NCI-H510A (cell line): Measurements from ENCODE around the gene FN1.

Source experiments
- DNase-seq: peaks from one replicate; lab custom pipeline; 2025; lab: John Stamatoyannopoulos, UW

Gene FN1

DNA sequence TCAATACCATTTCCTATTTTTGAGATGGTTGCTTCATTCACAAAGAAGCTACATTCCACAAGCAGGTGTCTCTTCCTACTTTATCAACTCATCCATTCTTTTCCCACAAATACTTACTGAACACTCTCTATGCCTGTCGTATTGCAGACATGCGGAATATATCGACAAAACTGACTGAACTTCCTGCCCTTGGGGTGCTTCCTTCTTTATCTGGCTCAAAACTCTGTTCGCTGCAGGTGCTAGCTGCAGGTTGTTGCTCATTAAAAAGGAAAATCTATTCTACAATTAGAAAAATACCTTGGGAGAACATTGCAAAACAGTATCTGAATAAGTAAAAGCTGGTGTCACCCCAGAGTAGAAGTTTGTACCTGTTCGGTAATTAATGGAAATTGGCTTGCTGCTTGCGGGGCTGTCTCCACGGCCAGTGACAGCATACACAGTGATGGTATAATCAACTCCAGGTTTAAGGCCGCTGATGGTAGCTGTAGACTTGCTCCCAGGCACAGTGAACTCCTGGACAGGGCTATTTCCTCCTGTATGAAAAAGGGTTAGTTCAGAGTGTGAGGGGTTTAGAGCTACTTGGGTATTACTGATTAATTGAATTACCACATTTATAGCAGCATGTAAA lies 52.1 kb downstream of the FN1 start:
- no peak for DNase-seq

DNA sequence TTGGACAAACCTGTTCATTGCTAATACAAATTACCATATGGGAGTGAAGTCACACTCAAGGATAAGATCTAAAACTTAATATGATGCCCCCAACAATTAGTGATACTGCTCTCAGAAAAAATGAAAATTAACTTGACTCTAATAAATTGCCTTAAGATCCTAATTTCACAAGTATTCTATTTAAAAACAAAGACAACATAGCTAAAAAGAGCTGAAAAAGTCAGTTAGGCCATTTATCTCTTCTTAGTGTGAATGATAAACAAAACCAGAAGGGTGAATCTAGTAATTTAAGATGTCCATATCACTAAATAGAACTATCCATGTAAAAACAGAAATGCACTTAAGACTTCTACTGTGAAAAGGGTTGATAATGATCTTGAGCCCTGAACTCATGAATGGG lies 53.4 kb downstream of the FN1 start:
- no peak for DNase-seq

DNA sequence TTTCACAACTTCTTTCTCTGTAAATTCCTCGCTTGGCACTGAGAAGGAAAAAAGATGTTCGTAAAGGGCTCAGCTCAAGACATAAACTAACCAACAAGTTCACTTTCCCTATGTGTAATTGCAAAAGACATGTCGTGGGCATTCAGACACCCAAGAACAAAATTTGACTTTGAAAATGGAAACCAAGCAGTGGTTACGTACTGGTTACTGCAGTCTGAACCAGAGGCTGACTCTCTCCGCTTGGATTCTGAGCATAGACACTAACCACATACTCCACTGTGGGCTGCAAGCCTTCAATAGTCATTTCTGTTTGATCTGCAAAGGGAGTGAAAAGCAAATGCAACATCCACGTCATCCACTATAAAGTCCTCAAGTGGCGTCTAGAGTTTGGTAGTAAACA lies 53.9 kb downstream of the FN1 start:
- DNase-seq, result no peak

DNA sequence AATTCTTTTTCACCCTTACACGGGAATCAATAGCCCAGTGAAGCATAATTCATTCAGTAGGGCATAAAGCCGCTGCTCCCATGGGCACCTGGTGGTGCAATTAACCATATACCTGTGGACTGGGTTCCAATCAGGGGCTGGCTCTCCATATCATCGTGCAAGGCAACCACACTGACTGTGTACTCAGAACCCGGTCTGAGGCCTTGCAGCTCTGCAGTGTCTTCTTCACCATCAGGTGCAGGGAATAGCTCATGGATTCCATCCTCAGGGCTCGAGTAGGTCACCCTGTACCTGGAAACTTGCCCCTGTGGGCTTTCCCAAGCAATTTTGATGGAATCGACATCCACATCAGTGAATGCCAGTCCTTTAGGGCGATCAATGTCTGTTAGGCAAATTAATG lies 55.2 kb downstream of the FN1 start:
- no peak for DNase-seq

DNA sequence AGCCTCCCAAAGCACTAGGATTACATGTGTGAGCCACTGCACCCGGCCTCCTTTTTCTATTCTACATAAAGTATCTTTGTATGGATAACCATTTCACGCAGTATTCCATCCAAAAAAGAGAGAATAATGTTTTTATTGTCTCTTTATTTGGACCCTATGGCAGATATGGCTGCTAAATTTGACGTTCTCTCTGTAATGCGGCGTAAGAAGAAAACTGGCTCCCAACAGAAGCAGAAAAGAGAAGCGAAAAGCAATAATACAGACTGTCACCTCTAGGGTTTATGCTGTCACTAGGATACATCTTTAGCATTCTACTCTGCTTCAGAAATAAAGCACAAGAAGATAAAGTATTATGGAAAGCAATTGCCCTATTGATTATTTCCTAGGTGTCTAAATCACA lies 55.9 kb downstream of the FN1 start:
- DNase-seq, result no peak

DNA sequence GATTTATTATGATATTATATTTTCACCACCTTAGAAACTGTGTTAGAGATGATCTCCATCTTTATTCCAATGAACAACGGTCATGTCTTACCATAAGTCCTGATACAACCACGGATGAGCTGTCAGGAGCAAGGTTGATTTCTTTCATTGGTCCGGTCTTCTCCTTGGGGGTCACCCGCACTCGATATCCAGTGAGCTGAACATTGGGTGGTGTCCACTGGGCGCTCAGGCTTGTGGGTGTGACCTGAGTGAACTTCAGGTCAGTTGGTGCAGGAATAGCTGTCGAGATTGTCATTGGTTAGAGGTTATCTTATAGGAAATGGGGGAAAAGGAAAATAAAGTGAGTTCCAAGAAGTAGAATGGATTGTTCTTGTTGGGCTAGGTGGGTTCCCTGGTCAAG lies 56.8 kb downstream of the FN1 start:
- DNase-seq, result no peak

DNA sequence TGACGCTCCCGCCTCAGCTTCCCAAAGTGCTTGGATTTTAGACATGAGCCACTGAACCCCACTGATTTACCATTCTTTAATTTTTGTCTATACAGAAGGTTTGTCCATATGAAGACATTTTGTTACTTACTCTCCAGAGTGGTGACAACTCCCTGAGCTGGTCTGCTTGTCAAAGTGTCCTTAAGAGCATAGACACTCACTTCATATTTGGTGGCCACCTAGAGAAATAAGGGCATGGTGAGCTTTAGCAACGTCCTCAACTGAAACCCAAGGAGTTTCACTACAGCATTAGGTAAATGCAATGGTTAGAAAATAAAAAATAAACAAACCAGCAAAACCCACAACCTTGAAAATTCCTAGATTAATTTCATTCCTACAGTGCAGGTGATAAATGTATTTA lies 57.8 kb downstream of the FN1 start:
- no peak for DNase-seq

DNA sequence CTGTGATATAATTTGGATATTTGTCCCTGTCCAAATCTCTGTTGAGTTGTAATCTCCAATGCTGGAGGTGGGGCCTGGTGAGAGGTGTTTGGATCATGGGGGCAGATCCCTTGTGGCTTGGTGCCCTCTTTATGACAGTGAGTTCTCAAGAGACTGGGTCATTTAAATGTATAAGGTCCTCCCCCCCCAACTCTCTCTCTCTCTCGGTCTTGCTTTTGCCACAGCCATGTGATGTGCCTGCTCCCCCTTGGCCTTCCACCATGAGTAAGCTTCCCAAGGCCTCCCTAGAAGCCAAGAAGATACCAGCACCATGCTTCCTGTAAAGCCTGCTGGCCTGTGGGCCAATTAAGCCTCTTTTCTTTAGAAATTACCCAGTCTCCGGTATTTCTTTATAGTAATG lies 58.6 kb downstream of the FN1 start:
- DNase-seq, result no peak

DNA sequence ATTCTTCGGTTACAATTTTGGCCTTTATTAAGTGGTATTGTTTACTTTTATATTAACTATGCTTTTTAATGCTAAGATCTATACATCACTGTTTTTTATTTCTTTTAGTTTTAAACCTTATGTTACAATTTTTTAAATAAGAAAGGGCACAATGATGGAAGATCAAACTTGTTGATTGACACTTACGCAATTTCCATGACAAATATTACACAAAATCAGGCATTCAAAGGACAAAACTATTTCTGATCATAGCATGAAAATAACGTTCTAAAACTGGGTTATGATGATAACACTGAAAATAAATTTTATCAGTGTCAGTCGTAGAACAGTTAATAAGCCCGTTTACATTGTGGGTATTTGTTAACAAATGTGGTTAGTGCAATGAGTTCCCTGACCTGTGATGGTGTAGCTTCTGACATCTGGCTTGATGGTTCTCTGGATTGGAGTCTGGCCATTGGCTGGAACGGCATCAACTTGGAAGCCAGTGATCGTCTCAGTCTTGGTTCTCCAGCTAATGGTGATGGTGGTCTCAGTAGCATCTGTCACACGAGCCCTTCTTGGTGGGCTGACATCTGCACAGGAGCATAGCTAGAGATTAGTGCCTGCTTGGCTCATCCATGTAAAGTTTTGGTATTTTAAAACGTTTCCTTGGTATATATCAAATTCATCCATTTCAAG lies 59.6 kb downstream of the FN1 start:
- no peak for DNase-seq

DNA sequence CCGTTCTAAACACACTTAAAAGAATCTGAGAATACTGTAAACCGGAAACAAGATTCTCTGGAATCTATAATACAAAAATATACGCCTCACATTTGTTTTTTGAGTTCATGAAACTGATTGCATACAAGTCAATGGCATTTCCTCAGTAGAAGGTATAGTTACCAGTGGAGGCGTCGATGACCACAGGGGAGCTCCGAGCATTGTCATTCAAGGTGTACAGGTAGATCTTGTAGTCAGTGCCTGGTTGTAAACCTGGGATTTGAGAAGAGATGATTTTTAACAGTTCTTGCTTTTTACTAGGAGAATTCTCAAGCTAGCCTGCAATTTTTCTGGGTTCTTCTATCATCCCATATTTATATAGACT lies 60.4 kb downstream of the FN1 start:
- DNase-seq, result no peak

DNA sequence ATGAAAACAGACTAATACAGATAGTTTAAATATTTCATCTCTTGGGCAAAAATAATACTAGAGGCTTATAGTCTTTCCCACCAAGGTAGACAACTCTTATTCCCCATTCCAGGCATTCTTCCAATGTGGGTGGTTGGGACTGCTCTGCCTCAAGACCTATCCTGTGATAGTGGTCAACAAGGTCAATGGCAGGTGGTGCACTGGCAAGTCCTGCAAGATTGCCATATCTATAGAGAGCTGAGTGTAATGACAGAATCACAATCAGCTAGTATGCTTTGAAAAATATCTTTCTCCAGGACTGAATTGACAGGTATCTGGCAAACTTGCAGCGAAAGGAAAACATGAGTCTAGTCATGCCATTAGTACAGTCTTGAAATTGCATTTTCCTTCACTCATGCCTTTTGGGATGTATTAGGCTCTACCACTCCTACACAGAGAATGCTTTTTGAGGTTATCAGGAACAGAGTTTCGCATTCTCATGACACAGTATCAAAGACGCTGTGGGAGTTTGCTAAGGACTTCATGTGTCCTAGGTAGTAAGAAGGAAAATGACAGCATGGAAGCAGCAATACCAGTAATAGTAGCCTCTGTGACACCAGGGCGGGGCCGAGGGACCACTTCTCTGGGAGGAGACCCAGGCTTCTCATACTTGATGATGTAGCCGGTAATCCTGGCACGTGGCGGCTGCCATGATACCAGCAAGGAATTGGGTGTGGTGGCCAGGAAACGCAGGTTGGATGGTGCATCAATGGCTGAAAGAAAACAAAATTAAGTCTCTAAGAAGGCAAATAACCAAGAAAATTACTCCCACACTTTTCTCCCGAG lies 61.0 kb downstream of the FN1 start:
- DNase-seq, result no peak

DNA sequence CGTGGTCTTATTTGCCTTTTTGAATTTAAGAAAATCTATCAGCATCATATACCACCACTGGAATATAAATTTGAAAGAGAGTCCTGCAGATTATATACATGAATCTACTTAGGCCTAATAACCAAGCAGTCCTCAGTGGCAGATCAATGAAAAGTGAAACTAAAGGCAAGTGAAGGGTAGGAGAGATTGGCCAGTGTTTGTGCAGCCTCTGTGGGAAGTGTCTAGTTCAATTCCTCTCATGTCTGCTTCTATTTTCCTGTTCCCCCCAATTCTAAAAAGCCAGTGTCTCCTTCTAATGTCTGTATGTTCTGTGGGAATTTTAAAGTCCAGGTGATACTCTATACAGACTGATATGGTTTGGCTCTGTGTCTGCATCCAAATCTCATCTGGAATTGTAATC lies 61.9 kb downstream of the FN1 start:
- no peak for DNase-seq

DNA sequence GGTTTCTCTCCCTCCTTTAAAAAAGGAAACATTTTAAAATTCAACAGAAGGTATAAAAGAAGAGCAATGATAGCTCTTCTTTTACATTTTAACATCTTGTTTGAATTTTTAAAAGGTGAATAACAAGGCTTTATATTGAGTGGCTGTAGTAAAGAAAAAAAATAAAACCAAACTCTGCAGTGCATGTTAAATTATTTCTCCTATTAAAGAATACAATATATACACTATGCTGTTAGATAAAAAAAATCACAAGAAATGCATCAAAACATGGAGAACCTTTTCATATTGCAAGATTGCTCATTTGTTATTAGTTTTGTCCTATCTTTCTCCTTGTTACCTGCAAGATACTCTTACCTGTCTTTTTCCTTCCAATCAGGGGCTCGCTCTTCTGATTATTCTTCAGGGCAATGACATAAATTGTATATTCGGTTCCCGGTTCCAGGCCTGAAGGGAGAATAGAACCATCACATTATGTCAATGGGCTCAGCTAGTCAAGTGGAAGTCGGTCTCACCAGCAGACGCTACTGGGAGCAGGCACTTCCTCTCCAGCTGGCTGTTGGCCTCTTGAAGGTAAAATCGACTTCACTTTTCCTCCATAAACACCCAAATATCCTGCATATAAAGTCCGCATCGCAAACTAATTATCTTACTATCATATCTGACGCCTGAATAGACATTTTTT lies 62.8 kb downstream of the FN1 start:
- no peak for DNase-seq

DNA sequence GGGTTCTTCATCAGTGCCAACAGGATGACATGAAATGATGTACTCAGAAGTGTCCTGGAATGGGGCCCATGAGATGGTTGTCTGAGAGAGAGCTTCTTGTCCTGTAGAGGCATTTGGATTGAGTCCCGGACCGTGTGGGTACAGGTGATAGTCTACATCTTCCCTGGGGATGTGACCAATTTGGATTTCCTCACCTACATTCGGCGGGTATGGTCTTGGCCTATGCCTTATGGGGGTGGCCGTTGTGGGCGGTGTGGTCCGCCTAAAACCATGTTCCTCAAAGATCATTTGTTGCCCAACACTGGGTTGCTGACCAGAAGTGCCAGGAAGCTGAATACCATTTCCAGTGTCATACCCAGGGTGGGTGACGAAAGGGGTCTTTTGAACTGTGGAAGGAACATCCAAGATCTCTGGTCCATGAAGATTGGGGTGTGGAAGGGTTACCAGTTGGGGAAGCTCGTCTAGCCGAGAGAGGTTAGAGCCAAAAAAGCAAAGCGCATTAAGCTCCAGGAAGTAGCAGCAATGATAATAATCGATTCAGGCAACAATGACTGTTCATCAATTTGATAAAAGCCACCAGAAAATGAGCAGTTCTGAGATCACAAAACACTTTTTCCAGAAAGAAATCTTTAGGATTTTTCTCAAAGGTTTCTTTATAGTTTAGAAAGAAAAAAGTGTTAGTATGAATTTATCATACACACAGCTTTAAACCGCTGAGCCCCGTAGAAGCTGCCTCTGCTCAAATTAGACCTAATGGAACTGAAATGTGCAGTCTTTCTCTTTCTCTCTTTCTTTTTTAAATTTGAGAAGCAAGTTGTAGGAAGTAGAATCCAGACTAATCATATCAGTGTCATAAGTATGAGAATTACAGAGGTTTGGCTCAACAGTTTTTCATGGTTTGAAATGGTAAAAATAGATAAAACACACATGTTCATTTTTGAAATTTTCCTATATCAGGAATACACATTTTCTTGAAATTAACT lies 63.7 kb downstream of the FN1 start:
- no peak for DNase-seq

DNA sequence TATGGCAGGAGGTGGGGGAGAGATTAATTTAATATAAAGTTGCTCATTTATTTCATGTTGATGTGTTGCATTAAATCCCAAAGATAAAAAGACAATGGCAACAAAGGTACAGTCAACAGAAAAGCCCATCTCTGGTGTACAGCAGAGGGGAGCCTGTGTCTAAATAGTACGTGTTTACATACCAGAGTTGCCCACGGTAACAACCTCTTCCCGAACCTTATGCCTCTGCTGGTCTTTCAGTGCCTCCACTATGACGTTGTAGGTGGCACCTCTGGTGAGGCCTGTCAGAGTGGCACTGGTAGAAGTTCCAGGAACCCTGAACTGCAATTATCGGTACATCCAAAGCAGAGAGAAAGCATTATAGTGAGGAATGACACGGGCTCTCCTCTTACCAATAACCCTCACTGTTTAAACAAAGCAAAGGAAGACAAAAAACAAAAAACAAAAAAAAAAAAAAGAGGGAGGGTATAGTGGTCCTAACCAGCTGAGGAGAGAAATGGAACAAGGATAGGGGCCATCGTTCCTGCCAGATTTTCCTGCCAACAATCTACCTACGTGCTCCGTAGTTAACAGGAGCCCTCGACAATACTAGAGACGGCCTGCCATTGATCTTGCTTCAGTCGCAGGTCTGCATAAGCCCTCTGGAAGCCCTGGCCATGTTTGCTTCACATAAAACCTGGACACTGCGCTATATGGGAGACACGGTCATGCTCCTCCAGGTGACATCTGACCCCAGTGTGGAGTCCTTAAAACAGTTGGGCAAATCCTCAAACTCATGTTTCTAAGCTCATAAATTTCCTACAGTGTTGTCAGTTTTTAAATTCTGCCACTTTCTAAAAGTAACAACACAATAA lies 65.5 kb downstream of the FN1 start:
- no peak for DNase-seq

DNA sequence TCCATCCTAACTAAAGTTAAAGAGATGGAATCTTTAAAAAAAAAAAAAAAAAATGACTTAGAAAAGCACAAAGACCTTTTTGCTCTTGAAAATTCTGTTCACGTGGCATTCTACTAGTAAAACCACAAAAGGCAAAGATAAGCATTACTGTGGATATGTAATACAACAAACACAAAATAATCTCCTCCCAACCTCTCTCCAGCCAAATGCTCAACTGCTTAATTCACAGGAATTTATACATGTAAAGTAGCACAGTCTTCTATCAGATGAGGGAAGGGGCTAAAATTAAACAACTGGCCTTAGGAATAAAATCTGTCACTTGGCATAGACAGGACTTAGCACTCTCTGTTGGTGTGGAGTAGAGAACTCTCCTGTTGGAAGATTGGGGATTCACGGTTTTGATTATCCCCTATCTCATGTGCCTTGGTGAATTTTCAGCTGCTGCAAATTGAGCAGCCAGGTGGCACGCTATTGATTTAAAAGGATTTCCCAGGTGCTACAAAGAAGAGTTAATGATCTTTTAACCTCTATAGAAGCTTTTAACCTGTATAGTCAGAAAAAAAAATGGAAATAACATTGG lies 66.6 kb downstream of the FN1 start:
- DNase-seq, result no peak

DNA sequence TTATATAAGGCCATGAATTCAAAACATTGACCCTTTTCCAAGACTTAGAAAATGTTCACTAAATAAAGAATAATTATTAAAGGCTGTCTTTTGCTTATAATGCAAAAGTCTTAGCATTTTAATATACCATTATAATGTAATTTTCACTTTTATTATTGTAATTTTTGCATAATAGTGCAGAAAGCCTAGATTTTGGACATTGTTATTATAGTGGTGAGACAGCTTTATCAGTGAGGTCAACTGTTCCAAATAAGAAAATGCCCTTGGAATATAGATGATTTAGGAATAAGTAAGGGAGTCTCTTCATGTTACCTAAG lies 67.4 kb downstream of the FN1 start:
- DNase-seq, result no peak

DNA sequence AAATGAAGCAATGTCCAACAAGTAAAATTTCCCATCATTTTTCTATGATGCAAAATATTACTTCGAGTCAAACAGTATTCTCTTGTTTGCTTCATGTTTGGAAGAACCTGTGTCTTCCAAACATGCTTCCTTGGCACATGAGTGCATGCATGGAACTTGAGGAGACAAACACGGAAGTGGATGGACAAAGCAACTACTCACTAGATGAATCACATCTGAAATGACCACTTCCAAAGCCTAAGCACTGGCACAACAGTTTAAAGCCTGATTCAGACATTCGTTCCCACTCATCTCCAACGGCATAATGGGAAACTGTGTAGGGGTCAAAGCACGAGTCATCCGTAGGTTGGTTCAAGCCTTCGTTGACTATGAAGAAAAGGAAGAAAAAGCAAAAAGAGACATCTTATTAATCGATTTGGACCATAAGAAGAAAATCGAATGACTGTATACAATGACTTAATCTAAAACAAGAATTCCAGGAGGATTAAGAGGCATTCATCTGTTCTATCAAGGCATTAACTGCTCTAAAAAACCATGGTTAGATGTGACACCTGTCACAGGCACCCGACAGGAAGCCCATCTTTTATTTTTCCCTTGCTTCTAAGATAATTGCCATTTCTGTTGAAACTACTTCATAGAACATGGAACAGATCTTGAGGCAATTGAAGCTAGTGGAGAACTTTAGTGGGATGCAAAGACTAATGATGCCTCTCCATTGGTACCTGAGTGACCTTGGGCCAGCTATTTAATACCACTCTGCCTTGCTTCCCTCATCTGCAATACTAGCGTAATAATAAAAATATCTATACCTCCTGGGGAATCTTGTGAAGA lies 68.0 kb downstream of the FN1 start:
- no peak for DNase-seq

DNA sequence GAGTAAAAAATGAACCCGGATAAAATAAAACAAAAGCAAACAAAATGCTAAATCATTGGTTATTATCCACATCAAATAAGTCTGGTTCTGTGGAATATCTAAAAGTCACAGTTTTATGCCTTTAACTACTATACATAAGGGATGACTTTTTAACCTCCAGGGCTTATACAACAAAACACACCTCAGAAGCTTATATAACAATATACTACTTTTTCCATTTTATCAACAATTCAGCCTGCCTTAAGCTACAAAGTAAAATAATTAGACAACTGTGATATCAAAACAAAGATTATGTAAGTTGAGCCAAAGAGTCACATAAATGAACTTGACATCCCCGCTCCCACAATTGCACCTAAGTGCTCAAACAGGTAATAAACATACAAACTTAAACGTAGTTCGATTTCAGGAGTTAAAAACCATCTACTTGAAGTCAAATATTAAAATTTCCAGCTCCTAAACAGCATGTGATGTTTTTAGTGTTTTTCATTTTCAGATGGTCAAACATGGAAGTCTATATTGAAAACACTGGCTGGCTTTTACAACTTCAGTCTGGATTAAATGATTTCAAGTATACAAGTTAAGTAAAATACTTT lies 69.3 kb downstream of the FN1 start:
- no peak for DNase-seq
